GM12874 (cell line): Measurements from ENCODE around the gene MMP19.

Source experiments
- TF ChIP-seq, protein P1 (sequence below): IDR thresholded peaks from 2 replicates; pipeline ENCODE4 v1.5.1; 2011; ENCODE audit warnings: low read depth, mild to moderate bottlenecking, control low read depth, low read length, moderate library complexity; ENCODE audit not compliant: insufficient read depth

Gene MMP19

DNA sequence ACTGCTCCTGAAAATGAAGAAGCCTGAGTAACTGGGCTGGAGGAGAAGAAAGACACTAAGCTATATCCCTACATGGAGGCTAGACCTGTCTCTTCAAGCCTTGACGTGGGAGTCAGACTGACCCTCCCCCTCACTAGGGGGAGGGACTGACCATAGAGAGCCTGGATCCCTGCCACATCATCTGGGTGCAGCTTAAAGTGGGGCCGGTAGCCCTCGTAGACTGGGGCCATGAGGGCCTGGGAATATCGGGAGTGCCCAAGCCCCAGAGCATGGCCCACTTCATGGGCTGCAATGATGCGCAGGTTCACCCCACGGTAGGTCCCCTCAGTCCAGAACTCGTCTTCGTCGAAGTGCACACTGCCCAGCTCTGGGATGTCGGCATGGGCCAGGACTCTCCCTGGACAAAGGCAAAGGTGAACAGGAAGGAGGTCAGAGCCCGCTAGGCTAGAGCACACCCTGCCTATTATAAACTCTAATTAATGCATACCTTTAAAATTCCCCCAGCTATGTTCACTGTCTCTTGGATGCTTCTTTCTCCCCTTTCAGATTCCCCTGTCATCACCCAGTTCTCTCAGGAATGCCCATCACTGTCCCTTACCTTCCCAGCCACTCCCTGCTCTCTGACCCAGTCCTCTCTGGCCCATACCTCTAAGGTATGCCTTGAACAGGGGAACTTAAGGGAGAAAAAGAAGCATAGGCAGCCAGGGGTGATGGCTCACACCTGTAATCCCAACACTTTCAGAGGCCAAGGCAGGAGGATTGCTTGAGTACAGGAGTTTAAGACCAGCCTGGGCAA lies 3.2 kb downstream of the MMP19 start:
- TF ChIP-seq, protein P1, sequence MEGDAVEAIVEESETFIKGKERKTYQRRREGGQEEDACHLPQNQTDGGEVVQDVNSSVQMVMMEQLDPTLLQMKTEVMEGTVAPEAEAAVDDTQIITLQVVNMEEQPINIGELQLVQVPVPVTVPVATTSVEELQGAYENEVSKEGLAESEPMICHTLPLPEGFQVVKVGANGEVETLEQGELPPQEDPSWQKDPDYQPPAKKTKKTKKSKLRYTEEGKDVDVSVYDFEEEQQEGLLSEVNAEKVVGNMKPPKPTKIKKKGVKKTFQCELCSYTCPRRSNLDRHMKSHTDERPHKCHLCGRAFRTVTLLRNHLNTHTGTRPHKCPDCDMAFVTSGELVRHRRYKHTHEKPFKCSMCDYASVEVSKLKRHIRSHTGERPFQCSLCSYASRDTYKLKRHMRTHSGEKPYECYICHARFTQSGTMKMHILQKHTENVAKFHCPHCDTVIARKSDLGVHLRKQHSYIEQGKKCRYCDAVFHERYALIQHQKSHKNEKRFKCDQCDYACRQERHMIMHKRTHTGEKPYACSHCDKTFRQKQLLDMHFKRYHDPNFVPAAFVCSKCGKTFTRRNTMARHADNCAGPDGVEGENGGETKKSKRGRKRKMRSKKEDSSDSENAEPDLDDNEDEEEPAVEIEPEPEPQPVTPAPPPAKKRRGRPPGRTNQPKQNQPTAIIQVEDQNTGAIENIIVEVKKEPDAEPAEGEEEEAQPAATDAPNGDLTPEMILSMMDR = no peak

GRCh38 chr12:55838361-55838760 lies 4.4 kb downstream of the MMP19 start:
- TF ChIP-seq, protein P1 = no peak

DNA sequence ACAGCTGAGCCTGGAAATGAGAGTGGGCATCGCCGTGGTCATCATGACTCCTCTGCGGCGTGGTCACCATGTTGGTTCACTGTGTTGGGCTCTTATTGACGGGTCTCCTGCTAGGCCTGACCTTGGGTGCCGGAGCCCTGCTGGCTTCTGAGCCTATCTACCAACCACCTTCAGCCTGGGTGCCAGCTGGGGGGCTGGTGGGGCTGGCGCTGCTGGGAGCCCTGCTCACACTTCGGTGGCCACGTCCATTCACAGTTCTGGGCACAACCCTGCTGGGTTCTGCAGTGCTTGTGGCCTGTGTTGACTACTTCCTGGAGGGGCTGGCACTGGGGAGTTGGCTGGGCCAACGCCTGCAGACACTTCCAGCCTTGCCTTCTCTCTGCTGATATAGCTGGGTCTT lies 9.7 kb downstream of the MMP19 start:
- TF ChIP-seq, protein P1 = no peak

GRCh38 chr12:55831447-55831815 lies 11.3 kb downstream of the MMP19 start:
- TF ChIP-seq, protein P1 = no peak

- TF ChIP-seq, protein P1 = no peak
Measured at GRCh38 chr12:55830601-55831446, 11.9 kb downstream of the MMP19 start.

DNA sequence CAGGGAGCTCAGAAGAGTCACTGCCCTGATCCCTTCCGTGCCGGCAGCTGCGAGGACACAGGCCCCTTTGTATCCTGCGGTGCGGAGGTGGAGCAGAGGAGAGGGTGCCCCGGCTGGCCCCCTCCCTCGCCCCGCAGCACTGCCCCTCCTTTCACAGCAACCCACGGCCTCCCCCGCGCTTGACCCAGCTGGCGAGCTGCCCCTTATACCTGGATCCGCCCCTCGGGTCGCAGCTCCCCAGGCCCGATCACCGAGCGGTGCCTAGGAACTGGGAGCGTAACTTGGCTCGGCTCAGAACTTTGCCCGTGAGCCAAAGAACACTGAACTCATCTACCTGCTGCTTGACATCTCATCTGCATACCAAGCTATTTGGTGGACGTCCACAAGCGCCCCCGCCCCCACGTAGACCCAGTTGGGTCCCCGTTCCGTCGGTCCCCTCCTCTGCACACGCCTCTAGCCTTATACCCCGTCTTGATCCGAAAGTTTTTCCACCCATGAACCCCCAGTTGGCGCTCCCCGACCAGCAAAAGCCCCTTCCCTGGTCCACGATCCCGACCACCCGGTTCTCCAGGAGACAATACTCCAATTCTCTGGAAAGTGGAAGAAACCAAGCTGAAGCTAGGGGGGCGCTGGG lies 12.7 kb downstream of the MMP19 start:
- TF ChIP-seq, protein P1 = no peak

DNA sequence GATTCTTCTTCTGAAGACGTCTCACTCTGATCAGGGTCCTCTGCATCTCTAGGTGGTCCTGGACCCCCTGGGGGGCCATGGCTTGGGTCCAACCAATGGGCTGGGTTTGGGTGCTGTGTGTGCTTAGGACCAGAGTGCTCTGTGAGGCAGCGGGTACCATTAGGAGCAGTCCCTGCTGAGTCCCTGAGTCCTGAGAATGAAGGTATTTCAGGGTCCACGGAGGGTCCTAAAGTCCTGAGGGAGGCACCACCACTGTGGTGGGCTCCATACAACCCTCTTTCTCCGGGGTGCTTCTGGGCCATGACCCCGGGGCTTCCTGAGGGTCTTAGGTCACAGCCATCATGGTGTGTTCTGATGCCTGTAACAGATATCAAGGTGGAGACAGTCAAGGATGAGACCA lies 14.4 kb downstream of the MMP19 start:
- TF ChIP-seq, protein P1 = no peak
